ENCODE results near the gene CDK8. TPM values are rescaled to one million over a fixed set of nuclear protein-coding genes. Genes with fewer than 3 reads are reported as not detected.

Gene CDK8
- total RNA-seq, 1 experiment from 2014 or later: 17.2 TPM

DNA sequence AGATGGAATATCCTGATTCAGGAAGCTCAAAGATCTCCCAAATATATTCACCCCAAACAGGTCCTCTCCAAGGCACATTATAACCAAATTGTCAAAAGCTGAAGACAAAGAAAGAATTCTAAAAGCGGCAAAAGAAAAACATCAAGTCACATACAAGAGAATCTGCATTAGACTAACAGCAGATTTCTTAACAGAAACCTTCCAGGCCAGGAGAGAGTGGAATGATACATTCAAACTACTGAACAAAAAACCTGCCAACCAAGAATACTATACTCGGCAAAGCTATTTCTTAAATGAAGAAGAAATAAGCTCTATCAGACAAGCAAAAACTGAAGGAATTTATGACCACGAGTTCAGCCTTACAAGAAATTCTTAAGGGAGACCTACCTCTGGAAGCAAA is 183.0 kb downstream of the CDK8 start:
- no peaks in the 10 kb centered on the region for H3K27me3 ChIP-seq
- H3K36me3 ChIP-seq: no peaks in the 10 kb centered on the region
- no peak overlapping the region for H3K4me3 ChIP-seq
- DNase-seq: no peak
- peaks cover 25% of the 10 kb centered on the region for H3K9me3 ChIP-seq

DNA sequence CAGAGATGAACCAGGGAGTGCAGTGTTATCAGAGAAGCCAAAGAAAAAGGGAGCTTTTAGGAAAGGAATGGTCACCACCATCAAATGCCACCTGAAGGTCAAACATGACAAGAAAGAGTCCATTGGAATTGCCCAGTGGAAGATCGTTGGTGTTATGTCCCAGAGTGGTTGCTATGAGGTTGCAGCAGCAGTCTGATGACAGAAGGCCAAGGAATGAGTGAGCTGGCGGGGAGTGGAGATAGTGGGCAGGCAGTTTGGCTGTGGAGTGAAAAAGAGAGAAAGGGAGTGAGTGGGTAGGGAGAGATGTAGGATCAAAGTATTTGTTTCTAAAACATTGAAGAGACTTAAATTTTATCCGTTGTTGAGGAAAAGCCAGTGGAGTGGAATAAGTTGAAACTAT is 186.2 kb downstream of the CDK8 start:
- H3K9me3 ChIP-seq: peaks cover 25% of the 10 kb centered on the region
- H3K36me3 ChIP-seq: no peaks in the 10 kb centered on the region
- no peaks in the 10 kb centered on the region for H3K27me3 ChIP-seq
- no peak overlapping the region for H3K4me3 ChIP-seq
- DNase-seq: peak; percentile 79

DNA sequence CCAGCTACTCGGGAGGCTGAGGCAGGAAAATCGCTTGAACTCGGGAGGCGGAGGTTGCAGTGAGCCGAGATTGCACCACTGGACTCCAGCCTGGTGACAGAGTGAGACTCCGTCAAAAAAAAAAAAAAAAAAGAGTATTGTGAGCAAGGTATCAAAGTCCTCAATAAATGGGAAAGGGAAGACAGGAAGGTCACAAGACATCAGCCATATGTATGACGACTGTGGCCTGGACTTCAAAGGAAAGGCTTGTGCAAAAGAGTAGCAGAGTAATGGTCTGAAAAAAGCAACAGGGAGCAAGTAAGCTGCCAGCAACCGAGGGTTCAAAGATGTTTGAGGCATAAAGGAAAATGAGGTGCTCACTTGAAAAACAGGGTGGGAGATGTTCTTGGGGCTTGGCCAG is 187.5 kb downstream of the CDK8 start:
- DNase-seq: no peak
- Histone ChIP-seq H3K4me3 (no peak overlapping the region), H3K27me3 (no peaks in the 10 kb centered on the region), H3K9me3 (peaks cover 21% of the 10 kb centered on the region), H3K36me3 (no peaks in the 10 kb centered on the region)

DNA sequence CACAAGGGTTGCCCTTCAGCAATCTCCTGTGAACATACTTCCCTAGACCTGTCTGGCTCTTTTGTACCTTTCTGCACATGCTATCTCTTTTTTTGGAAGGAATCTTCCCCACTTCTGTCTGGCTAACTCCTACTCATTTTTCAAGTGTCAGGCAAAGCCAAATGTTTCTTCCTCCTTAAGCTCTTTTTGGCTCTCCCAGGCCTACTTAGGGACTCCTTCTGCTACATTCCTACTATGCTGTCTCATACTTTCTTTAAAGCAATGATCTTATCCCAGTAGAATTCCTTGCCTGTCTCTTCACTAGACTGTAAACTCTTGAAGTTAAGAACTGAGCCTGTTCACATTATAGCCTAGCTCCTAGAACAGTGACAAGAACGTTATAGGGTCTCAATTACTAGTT is 188.6 kb downstream of the CDK8 start:
- Histone ChIP-seq H3K4me3 (no peak overlapping the region), H3K36me3 (no peaks in the 10 kb centered on the region), H3K27me3 (no peaks in the 10 kb centered on the region), H3K9me3 (peaks cover 12% of the 10 kb centered on the region)
- DNase-seq: peak; percentile 30

DNA sequence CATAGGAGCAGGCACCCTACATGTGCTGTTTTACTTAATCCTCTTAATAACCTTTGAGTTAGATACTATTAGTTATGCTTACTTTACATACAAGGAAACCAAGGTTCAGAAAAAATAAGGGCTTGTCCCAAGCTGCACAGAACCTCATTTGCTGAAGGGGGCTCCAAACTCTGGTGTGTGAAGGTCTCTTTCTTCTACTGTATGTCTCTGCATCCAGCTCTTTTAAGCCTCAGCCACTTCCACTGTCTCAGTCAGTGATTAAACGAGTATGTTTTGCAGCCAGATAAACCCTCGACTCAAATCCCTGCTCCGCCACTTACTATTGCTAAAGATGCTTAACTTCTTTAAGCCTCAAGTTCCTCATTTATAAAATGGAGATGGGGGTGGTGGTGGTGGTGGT is 191.2 kb downstream of the CDK8 start:
- H3K36me3 ChIP-seq: no peaks in the 10 kb centered on the region
- H3K27me3 ChIP-seq: no peaks in the 10 kb centered on the region
- DNase-seq: no peak
- H3K9me3 ChIP-seq: 0 out of 2 replicates have a peak, but pooled peaks cover 2% of the 10 kb centered on the region
- no peak overlapping the region for H3K4me3 ChIP-seq

DNA sequence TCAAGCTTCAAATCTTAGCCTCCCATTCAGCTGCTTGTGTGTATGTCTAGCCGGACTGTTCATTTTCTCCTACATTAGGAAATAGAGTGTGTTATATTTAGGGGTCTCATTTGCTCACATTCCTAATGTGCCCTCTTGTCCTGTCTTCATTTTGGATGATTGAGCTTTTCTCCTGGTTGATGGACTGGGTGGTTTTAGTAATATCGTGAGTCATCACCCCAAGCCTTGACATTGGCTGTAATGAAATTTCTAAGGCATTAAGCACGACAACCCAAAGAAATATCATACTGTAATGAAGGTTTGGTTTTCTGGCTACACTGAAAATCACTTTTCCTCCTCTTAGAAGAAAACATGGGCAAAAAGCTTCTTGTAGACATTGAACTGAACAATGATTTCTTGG is 192.8 kb downstream of the CDK8 start:
- Histone ChIP-seq H3K27me3 (no peaks in the 10 kb centered on the region), H3K9me3 (peaks cover 6% of the 10 kb centered on the region; the same call in 1 of the 2 replicates), H3K4me3 (no peak overlapping the region), H3K36me3 (no peaks in the 10 kb centered on the region)
- DNase-seq: no peak

DNA sequence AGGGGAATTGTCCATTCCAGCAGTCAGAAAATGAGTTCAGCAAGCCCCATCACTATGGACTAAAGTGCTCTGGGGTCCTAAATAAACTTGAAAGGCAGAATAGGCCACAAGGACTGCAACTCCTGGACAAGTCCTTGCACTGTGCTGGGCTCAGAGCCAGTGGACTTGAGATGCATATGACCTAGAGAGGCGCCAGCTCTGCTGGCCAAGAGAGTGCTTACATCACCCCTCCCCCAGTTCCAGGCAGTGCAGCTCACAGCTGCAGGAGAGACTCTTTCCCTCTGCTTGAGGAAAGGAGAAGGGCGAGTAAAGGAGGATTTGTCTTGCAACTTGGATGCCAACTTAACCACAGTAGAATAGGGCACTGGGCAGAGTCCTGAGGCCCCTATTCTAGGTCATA is 194.1 kb downstream of the CDK8 start:
- DNase-seq: no peak
- Histone ChIP-seq H3K4me3 (no peak overlapping the region), H3K27me3 (no peaks in the 10 kb centered on the region), H3K9me3 (peaks cover 6% of the 10 kb centered on the region; the same call in 1 of the 2 replicates), H3K36me3 (no peaks in the 10 kb centered on the region)

DNA sequence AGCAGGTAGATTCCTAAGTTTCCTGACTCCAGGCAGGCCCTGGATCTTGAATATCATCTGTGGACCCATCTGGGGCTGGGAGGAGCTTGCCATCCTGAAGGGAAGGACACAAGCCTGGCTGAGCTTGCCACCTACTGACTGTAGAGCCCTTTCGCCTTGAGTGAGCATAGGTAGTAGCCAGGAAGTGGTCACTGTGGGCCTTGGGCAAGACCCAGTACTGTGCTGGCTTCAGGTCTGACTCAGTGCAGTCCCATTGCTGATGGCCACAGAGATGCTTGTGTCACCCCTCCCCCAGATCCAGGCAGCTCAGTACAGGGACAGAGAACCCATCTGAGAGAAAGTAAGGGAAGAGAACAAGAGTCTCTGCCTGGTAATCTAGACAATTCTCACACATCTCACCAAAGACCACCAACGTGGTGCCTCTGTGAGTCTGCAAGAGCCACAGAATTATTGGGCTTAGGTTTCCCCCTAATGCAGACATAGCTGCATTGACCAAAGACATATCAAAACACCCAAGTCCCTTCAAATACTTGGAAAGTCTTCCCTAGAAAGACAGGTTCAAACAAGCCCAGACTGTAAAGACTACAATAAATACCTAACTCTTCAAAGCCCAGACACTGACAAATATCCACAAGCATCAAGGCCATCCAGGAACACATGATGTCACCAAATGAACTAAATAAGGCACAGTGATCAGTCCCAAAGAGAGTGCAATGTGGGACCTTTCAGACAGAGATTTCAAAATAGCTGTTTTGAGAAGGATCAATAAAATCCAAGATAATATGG is 195.3 kb downstream of the CDK8 start:
- Histone ChIP-seq H3K9me3 (peaks cover 6% of the 10 kb centered on the region; the same call in 1 of the 2 replicates), H3K27me3 (no peaks in the 10 kb centered on the region), H3K36me3 (no peaks in the 10 kb centered on the region), H3K4me3 (no peak overlapping the region)
- DNase-seq: no peak

Other genes with a start within 250 kb of the CDK8 start
- 0.13 TPM in 1 of 2 replicates, not detected in the other for gene SHISA2, start 202.1 kb upstream of the CDK8 start, total RNA-seq (2014; rRNA removed; shearing (Covaris generic); ENCODE audit: low replicate concordance)
- gene RNF6, start 31.8 kb upstream of the CDK8 start, total RNA-seq (2014; rRNA removed; shearing (Covaris generic); ENCODE audit: low replicate concordance): 24.8 and 28.0 TPM in 2 replicates

Data from MG63 (cell line).